ENCODE results near the gene PHKB.
"Not testable (repeated sequence)": the region's sequence is repeated elsewhere in the genome, so short reads cannot be mapped to it uniquely, and the experiment has no call there.

The PHKB gene

GRCh38 chr16:47511882-47512281 lies 50.8 kb downstream of the PHKB start:
- no peak for FAIRE-seq

- FAIRE-seq, result no peak
These were observed 57.9 kb downstream of the PHKB start for GRCh38 chr16:47519037-47519436.

GRCh38 chr16:47519546-47519945 lies 58.4 kb downstream of the PHKB start:
- no peak for FAIRE-seq

DNA sequence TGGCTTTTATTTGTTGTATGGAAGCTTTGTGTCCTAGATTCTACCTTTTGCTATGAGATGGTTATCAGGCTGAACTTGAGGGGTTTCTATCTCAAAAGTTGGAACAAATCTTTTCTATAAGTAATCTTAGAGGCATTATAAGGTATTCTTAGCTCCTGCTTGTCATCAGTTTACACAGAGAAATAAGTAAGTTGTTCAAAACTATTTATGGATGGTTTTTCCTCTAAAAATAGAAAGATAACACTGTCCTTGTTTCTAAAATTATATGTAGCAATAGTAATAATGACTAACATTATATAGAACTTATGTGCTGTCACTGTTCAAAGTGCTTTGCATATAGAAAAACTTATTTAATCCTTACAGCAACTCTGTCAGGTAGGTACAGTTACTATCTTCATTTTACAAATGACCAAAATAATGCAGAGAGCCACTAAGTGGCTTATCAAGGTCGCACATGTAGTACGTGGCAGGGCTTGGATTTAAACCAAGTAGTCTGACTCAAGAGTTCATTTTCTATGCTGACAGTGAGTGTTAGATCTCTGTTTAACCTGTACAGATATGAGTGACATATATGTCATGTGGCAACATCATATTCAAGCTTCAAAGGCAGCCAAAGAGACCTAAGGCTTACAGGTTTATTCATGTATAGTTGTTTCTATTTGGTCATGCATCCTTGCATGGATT lies 59.0 kb downstream of the PHKB start:
- no peak for FAIRE-seq

GRCh38 chr16:47523342-47524006 lies 62.3 kb downstream of the PHKB start:
- FAIRE-seq, result no peak

- no peak for FAIRE-seq
These were observed 62.9 kb downstream of the PHKB start for GRCh38 chr16:47524007-47524405.

- FAIRE-seq, result no peak
These were observed 67.3 kb downstream of the PHKB start for GRCh38 chr16:47528431-47528830.

- FAIRE-seq, result no peak
These were observed 72.7 kb downstream of the PHKB start for GRCh38 chr16:47533744-47534292.

GRCh38 chr16:47538472-47538871 lies 77.3 kb downstream of the PHKB start:
- FAIRE-seq, result no peak

DNA sequence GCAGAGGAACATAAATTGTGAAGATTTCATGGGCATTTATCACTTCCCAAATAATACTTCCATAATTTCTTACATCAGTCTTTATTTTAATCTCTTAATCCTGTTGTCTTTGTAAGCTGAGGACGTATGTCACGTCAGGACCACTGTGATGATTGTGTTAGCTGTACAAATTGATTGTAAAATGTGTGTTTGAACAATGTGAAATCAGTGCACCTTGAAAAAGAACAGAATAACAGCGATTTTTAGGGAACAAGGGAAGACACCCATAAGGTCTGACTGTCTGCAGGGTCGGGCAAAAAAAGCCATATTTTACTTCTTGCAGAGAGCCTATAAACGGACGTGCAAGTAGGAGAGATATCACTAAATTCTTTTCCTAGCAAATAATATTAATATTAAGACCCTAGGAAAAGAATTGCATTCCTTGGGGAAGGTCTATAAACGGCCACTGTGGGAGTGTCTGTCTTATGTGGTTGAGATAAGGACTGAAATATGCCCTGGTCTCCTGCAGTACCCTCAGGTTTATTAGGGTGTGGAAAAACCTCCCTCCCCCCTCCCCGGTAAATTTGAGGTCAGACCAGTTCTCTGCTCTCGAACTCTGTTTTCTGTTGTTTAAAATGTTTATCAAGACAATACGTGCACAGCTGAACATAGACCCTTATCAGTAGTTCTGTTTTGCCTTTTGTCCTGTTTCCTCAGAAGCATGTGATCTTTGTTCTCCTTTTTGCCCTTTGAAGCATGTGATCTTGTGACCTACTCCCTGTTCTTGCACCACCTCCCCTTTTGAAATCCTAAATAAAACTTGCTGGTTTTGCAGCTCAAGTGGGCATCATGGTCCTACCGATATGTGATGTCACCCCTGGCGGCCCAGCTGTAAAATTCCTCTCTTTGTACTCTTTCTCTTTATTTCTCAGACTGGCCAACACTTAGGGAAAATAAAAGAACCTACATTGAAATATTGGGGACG lies 78.9 kb downstream of the PHKB start:
- not testable (repeated sequence) for FAIRE-seq

- not testable (repeated sequence) for FAIRE-seq
These were observed 80.0 kb downstream of the PHKB start for GRCh38 chr16:47541135-47541534.

GRCh38 chr16:47544255-47544654 lies 83.1 kb downstream of the PHKB start:
- not testable (repeated sequence) for FAIRE-seq

- FAIRE-seq, result not testable (repeated sequence)
These were observed 90.1 kb downstream of the PHKB start for GRCh38 chr16:47551185-47551584.

DNA sequence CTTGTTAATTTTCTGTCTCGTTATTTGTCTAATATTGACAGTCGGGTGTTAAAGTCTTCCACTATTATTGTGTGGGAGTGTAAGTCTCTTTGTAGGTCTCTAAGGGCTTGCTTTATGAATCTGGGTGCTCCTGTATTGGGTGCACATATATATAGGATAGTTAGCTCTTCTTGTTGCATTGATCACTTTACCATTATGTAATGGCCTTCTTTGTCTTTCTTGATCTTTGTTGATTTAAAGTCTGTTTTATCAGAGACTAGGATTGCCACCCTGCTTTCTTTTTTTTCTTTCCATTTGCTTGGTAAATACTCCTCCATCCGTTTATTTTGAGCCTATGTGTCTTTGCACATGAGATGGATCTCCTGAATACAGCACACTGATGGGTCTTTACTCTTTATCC lies 90.6 kb downstream of the PHKB start:
- not testable (repeated sequence) for FAIRE-seq

- no peak for FAIRE-seq
These were observed 92.9 kb downstream of the PHKB start for GRCh38 chr16:47553853-47554564.

DNA sequence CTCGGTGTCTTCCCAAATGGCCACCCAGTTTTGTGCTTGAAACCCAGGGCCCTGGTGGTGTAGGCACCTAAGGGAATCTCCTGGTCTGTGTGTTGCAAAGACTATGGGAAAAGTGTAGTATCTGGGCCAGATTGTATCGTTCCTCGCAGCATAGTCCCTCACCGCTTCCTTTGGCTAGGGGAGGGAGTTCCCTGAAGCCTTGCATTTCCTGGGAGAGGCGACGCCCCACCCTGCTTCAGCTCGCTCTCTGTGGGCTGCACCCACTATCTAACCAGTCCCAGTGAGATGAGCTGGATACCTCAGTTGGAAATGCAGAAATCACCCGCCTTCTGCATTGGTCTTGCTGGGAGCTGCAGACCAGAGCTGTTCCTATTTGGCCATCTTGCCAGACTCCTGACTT lies 93.5 kb downstream of the PHKB start:
- not testable (repeated sequence) for FAIRE-seq

GRCh38 chr16:47561286-47561685 lies 100.2 kb downstream of the PHKB start:
- no peak for FAIRE-seq

- FAIRE-seq, result no peak
These were observed 101.2 kb downstream of the PHKB start for GRCh38 chr16:47562366-47562765.

DNA sequence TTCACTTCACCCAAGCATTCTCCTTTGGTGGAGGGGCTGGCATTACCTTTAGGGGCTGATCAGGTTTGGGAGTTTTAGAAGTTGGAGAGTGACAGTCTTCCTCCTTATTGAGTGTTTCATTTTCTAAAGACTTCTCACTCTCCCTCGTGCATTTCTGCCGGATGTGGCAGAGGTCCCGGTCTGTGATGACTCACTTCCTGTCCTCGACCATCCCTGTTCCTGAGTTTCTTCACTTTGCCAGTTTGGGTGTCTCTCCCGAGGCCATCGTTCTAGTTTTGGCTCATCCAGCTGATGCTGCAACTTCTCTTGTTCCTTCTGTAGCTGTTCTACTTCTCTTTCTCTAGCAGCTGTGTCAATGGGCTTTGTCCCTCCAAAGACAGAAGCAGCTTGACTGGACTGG lies 104.3 kb downstream of the PHKB start:
- no peak for FAIRE-seq

DNA sequence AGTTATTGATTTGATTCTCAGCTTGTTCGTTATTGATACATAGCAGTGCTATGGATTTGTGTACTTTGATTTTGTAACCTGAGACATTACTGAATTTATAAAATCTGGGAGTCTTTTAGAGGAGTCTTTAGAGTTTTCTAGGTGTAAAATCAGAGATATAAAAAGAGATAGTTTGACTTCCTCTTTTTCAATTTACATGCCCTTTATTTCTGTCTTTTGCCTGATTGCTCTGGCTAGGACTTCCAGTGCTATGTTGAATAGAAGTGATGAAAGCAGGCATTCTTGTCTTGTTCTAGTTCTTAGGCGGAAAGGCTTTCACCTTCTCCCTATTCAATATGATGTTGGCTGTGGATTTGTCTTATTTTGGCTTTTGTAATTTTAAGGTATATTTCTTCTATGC lies 106.2 kb downstream of the PHKB start:
- no peak for FAIRE-seq

DNA sequence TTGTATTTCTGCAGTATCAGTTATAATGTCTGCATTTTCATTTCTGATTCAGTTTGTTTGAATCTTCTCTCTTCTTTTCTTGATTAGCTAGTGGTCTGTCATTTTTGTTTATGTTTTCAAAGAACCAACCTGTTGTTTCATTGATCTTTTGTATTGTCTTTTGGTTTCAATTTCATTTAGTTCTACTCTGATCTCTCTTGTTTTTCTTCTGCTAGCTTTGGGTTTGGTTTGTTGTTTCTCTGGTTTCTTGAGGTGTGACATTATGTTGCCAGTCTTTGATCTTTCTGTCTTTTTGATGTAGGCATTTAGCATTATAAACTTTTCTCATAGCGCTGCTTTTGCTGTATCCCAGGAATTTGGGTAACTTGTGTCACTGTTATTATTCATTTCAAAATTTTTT lies 107.2 kb downstream of the PHKB start:
- FAIRE-seq, result no peak

DNA sequence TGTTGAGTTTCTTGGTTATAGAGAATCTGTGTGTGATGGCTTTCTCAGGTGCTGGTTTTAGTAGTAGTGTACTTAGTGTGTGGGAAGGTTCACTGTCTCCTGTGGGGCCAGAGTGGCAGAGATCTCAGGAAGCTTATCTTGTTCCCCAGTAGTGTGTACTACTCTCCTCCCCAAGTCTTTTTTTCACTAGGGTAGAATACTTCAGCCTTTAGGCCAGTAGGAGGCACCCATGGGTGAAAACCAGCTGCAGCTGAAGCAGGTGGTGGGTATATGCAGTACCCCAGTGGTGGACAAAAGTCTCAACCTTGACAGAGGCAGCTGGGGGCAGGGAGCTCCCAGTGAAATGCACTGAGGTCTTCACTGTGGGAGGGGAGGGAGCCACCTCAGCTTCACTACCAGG lies 109.9 kb downstream of the PHKB start:
- FAIRE-seq, result no peak

All from endometrium (tissue), 2 donors.